NCI-H460 (cell line): ENCODE data around the gene PPP2R1B. TPM values are rescaled to one million over a fixed set of nuclear protein-coding genes. Genes with fewer than 3 reads are reported as not detected.

Experiments used
- DNase-seq: peaks from one replicate; pipeline ENCODE4 v3.0.0-alpha.2; 2016; ENCODE audit warnings: low read depth; ENCODE audit errors: extremely low read depth
- total RNA-seq: library from RNA; depleted of rRNA; stranded (reverse); fragments of >200 nt; shearing (Covaris generic); gene quantifications from 2 replicates; pipeline ENCODE4 v1.2.3, GENCODE V29; 2014

Gene PPP2R1B
- total RNA-seq, 1 experiment from 2014 or later = 20.5 TPM

GRCh38 chr11:111749646-111750045 lies 16.5 kb downstream of the PPP2R1B start:
- no peak for DNase-seq

GRCh38 chr11:111748035-111748804 lies 18.0 kb downstream of the PPP2R1B start:
- DNase-seq = no peak

GRCh38 chr11:111745719-111746504 lies 20.3 kb downstream of the PPP2R1B start:
- no peak for DNase-seq

- no peak for DNase-seq
Observed at GRCh38 chr11:111743700-111744099, 22.5 kb downstream of the PPP2R1B start.

- DNase-seq = no peak
Observed at GRCh38 chr11:111741751-111742150, 24.4 kb downstream of the PPP2R1B start.

GRCh38 chr11:111739299-111739698 lies 26.9 kb downstream of the PPP2R1B start:
- DNase-seq = no peak

GRCh38 chr11:111737444-111738210 lies 28.6 kb downstream of the PPP2R1B start:
- no peak for DNase-seq

GRCh38 chr11:111736621-111737443 lies 29.4 kb downstream of the PPP2R1B start:
- no peak for DNase-seq

GRCh38 chr11:111736181-111736590 lies 30.0 kb downstream of the PPP2R1B start:
- DNase-seq = no peak

GRCh38 chr11:111735262-111736116 lies 30.7 kb downstream of the PPP2R1B start:
- peak; percentile 61 for DNase-seq

- no peak for DNase-seq
Observed at GRCh38 chr11:111734954-111735261, 31.3 kb downstream of the PPP2R1B start.

GRCh38 chr11:111734101-111734953 lies 31.9 kb downstream of the PPP2R1B start:
- no peak for DNase-seq

- DNase-seq = no peak
Observed at GRCh38 chr11:111733611-111734088, 32.5 kb downstream of the PPP2R1B start.

- no peak for DNase-seq
Observed at GRCh38 chr11:111733016-111733415, 33.2 kb downstream of the PPP2R1B start.

GRCh38 chr11:111731821-111732220 lies 34.4 kb downstream of the PPP2R1B start:
- DNase-seq = no peak

GRCh38 chr11:111730871-111731591 lies 35.2 kb downstream of the PPP2R1B start:
- peak; percentile 44 for DNase-seq

GRCh38 chr11:111729831-111730311 lies 36.3 kb downstream of the PPP2R1B start:
- no peak for DNase-seq
